Stomach smooth muscle (tissue), 2 donors: Measurements from ENCODE around the gene ENG.
"Not testable (repeated sequence)": the region's sequence is repeated elsewhere in the genome, so short reads cannot be mapped to it uniquely, and the experiment has no call there.

ENCODE experiments used
- H3K27ac ChIP-seq: one replicate; pipeline ENCODE4 v1.7.0; 2013; ENCODE audit warnings: mild to moderate bottlenecking, low read length, inconsistent platforms
- H3K27me3 ChIP-seq, 2 donors: one replicate each; pipeline ENCODE4 v1.7.0; 2013; ENCODE audit warnings: low read length in 2 of 2; ENCODE audit not compliant: insufficient read depth in 2 of 2, control insufficient read depth in 1 of 2
- H3K36me3 ChIP-seq, 2 donors: one replicate each; pipeline ENCODE4 v1.7.0; 2013; ENCODE audit warnings: low read length in 2 of 2; ENCODE audit not compliant: control insufficient read depth in 2 of 2, insufficient read depth in 2 of 2
- H3K4me1 ChIP-seq: one replicate; pipeline ENCODE4 v1.7.0; 2013; ENCODE audit warnings: low read length; ENCODE audit not compliant: control insufficient read depth, insufficient read depth
- H3K4me3 ChIP-seq, 2 donors: one replicate each; pipeline ENCODE4 v1.7.0; 2013; ENCODE audit warnings: low read length in 2 of 2
- H3K9ac ChIP-seq, 2 donors: one replicate each; pipeline ENCODE4 v1.7.0; 2013; ENCODE audit warnings: low read length in 2 of 2, mild to moderate bottlenecking in 1 of 2
- H3K9me3 ChIP-seq, 2 donors: one replicate each; pipeline ENCODE4 v1.7.0; 2013; ENCODE audit warnings: low read length in 2 of 2; ENCODE audit not compliant: control insufficient read depth in 2 of 2
- donor health status: healthy.
- donor health status: Pancreatic carcinoma.

Gene ENG

GRCh38 chr9:127890053-127890452 lies 35.6 kb upstream of the ENG start:
- Histone ChIP-seq H3K4me1 (no peaks in the 10 kb centered on the region), H3K36me3 (peaks cover 49 to 59% of the 10 kb centered on the region in 2 donors), H3K27me3 (no peaks in the 10 kb centered on the region), H3K4me3 (no peak overlapping the region), H3K9me3 (peaks cover 7 to 8% of the 10 kb centered on the region in 2 donors), H3K9ac (no peak overlapping the region), H3K27ac (no peak overlapping the region)

DNA sequence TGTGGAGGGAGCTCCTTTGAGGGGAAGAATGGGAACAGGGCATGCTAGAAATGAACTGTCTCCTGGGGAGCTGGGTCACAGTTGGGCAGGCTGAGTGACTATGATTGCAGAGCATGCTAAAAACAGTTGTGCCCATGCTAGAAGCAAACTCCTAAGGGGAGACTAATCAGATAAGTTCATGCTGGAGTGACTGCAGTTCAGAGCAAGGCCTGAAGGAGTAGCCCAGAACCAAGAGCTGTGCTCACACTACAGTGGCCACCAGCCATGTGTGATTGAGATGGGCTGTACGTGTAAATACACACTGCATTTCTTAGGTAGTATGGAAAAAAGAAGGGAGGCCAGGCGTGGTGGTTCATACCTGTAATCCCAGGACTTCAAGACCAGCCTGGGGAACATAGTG lies 33.3 kb upstream of the ENG start:
- Histone ChIP-seq H3K36me3 (peaks cover 27 to 44% of the 10 kb centered on the region in 2 donors), H3K27me3 (no peaks in the 10 kb centered on the region), H3K9me3 (peaks cover under 1% of the 10 kb centered on the region in 2 donors), H3K27ac (no peak overlapping the region), H3K4me1 (peaks cover 2% of the 10 kb centered on the region), H3K4me3 (no peak overlapping the region), H3K9ac (no peak overlapping the region)

GRCh38 chr9:127886401-127886972 lies 32.0 kb upstream of the ENG start:
- Histone ChIP-seq H3K4me1 (peaks cover 2% of the 10 kb centered on the region), H3K9me3 (no peaks in the 10 kb centered on the region), H3K27ac (no peak overlapping the region), H3K4me3 (no peak overlapping the region), H3K27me3 (no peaks in the 10 kb centered on the region), H3K36me3 (peaks cover 22 to 39% of the 10 kb centered on the region in 2 donors), H3K9ac (no peak overlapping the region)

DNA sequence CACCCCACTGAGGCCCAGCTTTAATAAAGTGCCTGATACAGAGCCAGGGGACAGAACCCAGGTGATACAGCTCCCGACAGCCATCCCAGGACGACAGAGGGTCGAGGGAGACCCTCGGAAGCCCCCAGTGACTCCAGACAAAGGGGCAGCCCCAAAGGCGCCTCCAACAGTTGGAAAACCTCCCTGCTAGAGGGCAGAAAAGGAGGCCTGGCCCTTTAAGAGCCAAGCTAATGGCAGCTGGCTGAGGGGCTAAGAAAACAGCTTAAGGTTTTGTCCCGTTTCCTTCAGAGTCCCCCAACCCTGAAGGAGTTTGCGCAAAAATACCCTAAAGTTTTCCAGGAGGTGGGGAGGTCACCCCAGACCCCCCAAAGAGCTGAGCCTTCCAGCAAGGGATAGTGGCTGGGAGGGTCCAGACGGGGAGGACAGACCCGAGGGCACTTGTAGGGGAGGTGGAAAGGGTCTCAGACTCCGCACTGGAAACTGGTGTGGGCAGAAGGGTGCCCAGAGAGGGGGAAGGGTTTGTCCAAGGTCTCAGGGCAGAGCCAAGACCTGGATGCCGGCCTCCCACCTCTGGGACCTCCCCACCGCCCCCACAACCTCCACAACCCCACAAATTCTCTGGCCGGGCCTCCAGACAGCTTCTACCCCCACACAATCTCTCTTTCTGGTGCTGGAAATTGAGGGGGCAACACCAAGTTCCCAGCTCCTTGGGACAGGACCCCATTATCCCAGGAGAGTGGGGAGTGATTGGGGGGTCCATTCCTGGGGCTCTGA lies 31.2 kb upstream of the ENG start:
- no peaks in the 10 kb centered on the region for H3K9me3 ChIP-seq
- peaks cover 22 to 35% of the 10 kb centered on the region in 2 donors for H3K36me3 ChIP-seq
- no peak overlapping the region for H3K4me3 ChIP-seq
- no peaks in the 10 kb centered on the region for H3K27me3 ChIP-seq
- H3K4me1 ChIP-seq: peaks cover 2% of the 10 kb centered on the region
- no peak overlapping the region for H3K27ac ChIP-seq
- no peak overlapping the region for H3K9ac ChIP-seq

GRCh38 chr9:127884976-127885490 lies 30.6 kb upstream of the ENG start:
- Histone ChIP-seq H3K4me3 (no peak overlapping the region), H3K4me1 (peaks cover 2% of the 10 kb centered on the region), H3K27me3 (no peaks in the 10 kb centered on the region), H3K36me3 (peaks cover 18 to 29% of the 10 kb centered on the region in 2 donors), H3K27ac (no peak overlapping the region), H3K9me3 (no peaks in the 10 kb centered on the region), H3K9ac (no peak overlapping the region)

DNA sequence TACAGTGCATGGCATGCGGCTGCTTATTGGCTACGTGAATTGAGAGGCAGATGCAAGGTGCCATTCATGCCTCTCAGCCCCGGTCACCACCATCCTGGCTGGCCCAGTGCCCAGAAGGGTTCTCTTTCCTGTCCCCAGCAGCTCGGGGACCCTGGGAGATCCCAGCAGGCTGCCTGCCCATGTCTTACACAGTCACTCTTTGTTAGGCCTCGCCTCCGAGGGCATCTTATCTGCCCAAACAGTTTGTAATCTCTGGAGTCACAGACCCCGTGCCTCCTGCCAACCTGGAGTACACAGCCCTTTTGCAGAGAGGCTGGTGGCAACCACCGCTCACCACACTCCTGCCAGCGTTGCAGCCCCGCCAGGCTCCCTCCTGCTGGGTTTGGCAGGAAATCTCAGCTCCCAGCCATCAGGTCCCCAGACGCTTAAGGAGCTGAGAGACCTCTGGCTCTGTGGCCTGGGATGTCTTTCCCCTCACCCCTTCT lies 30.0 kb upstream of the ENG start:
- Histone ChIP-seq H3K4me1 (peaks cover 2% of the 10 kb centered on the region), H3K36me3 (peaks cover 18 to 26% of the 10 kb centered on the region in 2 donors), H3K9ac (no peak overlapping the region), H3K27ac (no peak overlapping the region), H3K9me3 (no peaks in the 10 kb centered on the region), H3K27me3 (no peaks in the 10 kb centered on the region), H3K4me3 (no peak overlapping the region)

- Histone ChIP-seq H3K4me1 (peaks cover 2% of the 10 kb centered on the region), H3K27ac (no peak overlapping the region), H3K9me3 (no peaks in the 10 kb centered on the region), H3K27me3 (no peaks in the 10 kb centered on the region), H3K4me3 (no peak overlapping the region), H3K36me3 (peaks cover 18 to 26% of the 10 kb centered on the region in 2 donors), H3K9ac (no peak overlapping the region)
These were observed 29.5 kb upstream of the ENG start for GRCh38 chr9:127883959-127884358.

DNA sequence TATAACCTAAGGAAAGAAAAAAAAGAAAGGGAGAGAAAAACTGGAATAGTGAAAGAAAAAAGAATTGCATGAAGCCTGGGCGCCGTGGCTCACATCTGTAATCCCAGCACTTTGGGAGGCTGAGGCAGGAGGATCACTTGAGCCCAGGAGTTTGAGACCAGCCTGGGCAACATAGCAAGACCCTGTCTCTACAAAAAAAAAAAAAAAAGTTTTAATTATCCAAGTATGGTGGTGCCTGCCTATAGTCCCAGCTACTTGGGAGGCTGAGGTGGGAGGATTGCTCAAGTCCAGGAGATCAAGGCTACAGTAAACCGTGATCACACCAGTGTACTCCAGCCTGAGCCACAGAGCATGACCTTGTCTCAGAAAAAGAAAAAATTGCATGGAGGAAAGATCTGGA lies 27.3 kb upstream of the ENG start:
- H3K27me3 ChIP-seq, H3K9ac ChIP-seq, H3K27ac ChIP-seq, H3K4me3 ChIP-seq, H3K9me3 ChIP-seq: not testable (repeated sequence)
- H3K4me1 ChIP-seq: peaks cover 17% of the 10 kb centered on the region
- H3K36me3 ChIP-seq: peaks cover 6 to 14% of the 10 kb centered on the region in 2 donors

DNA sequence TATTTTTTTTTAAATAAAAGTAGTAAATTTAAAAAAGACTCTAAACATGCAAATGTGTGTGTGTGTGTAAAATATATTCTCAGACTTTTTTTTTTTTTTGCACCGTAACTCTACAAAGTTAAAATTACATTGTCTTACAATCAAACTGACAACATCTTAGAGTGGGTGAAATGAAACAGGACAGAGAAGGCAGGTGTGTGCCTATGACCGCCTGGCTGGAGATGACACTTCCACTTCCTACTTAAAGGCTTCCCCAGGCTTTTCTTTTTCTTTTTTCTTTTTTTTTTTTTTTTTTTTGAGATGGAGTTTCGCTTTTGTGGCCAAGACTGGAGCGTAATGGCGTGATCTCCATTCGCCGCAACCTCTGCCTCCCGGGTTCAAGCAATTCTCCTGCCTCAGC lies 25.7 kb upstream of the ENG start:
- H3K27ac ChIP-seq: no peak overlapping the region
- H3K36me3 ChIP-seq: peaks cover 0 to 7% of the 10 kb centered on the region in 2 donors
- no peaks in the 10 kb centered on the region for H3K9me3 ChIP-seq
- peaks cover 32% of the 10 kb centered on the region for H3K4me1 ChIP-seq
- no peak overlapping the region for H3K9ac ChIP-seq
- no peak overlapping the region for H3K4me3 ChIP-seq
- H3K27me3 ChIP-seq: no peaks in the 10 kb centered on the region

DNA sequence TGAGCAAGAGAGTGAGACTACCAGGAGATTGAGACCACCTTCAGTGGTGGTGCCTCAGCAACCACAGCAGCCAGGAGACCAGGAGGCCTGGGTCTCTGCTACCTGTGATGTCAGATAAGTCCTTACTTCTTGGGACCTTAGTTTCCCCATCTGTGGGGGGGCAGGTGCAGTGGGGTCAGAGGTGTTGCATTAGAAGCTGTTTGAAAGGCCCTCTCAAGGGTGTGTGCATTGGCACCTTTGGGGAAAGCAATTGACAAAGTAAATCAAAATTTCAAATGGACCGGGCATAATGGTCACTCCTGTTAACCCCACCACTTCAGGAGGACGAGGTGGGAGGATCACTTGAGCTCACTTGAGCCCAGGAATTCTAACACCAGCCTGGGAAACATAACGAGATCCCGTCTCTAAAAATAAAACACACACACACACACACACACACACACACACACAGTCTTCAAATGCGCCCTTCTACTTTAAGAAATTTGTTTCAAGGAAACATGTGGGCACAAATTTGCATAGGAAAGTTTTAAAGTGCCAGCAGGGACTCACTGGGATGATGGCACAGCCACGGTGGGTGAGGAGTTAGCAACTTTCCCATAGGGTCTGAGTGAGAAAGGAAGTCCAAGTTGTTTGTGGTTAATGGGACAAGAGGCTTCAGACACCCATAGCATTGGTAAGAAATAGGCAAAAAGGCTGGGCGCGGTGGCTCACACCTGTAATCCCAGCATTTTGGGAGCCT lies 24.4 kb upstream of the ENG start:
- H3K9ac ChIP-seq: no peak overlapping the region
- H3K4me3 ChIP-seq: peak overlapping the region in 1 of 2 donors; percentile 86
- no peaks in the 10 kb centered on the region for H3K36me3 ChIP-seq
- H3K9me3 ChIP-seq: no peaks in the 10 kb centered on the region
- H3K27me3 ChIP-seq: no peaks in the 10 kb centered on the region
- H3K4me1 ChIP-seq: peaks cover 43% of the 10 kb centered on the region
- no peak overlapping the region for H3K27ac ChIP-seq
